IPS-11a (cell line): ENCODE data around the gene GIPC3.
A peak's percentile ranks its signal among the peaks of the same experiment; 100 is the strongest.
"Not testable (repeated sequence)": the region's sequence is repeated elsewhere in the genome, so short reads cannot be mapped to it uniquely, and the experiment has no call there.

Experiments used
- H3K4me3 ChIP-seq: one replicate; pipeline ENCODE4 v1.5.1; 2013; ENCODE audit warnings: low read depth, low read length, control low read depth

Gene GIPC3

GRCh38 chr19:3575949-3576673, 9.2 kb upstream of the GIPC3 start:
- H3K4me3 ChIP-seq, result peak overlapping the region; percentile 51

DNA sequence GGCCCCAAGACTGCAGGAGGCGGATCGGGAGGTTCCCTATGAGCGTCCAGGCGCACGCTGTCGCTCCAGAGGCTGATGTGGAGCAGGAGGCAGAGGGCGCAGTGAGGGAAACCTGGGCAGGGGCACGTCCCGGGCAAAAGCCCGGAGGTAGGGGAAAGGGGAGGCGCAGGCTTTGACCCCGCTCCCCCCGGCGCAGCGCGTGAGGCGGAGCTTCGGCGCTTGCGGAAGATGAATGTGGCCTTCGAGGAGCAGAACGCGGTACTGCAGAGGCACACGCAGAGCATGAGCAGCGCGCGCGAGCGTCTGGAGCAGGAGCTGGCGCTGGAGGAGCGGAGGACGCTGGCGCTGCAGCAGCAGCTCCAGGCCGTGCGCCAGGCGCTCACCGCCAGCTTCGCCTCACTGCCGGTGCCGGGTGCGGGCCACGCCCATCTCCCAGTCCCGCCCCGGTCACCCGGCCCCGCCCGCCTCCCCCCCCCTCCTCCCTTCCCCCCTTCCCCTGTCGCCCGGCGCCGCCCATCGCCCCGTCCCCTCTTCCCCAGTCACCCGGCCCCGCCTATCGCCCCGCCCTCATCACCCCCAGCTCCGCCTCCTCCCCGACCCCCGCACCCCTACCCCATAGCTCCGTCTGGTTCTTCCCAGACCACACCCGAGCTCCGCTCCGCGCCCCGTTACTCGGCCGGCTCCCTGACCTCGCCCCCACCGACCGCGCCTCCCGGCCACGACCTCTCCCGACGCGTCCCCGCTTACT, 8.4 kb upstream of the GIPC3 start:
- peak overlapping the region; percentile 51 for H3K4me3 ChIP-seq

GRCh38 chr19:3577723-3578344, 7.4 kb upstream of the GIPC3 start:
- H3K4me3 ChIP-seq, result peak overlapping the region; percentile 30

- H3K4me3 ChIP-seq, result no peak overlapping the region
Measured at GRCh38 chr19:3578390-3578789, 6.9 kb upstream of the GIPC3 start.

DNA sequence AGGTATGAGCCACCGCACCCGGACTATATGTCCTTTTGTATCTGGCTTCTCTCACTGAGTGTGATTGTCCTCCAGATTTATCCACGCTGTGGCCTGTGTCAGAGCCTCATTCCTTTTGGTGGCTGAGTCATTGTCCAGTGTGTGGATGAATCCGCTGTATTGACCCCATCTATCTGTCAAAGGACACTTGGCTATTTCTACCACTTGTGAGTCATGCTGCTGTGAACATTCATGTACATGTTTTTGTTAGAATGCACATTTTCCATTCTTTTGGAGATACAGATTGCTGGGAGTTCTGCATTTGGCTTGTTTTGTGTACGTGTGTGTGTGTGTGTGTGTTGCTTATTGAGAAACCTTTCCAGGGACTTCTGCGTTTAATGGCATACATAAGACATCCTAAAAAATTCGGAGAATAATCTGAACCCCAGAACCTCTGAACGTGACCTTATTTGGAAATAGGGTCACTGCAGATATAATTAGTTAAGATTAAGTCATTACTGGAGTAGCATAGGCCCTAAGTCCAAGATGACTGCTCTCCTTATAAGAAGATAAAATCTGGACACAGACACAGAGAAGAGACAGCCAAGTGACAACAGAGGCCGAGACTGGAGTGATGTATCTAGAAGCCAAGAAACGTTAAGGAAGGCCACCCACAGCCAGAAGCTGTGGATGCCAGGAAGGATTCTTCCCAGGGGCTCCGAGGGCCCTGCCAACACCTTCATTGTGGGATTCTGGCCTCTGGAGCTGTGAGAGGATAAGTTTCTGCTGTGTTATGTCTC, 4.9 kb upstream of the GIPC3 start:
- no peak overlapping the region for H3K4me3 ChIP-seq

DNA sequence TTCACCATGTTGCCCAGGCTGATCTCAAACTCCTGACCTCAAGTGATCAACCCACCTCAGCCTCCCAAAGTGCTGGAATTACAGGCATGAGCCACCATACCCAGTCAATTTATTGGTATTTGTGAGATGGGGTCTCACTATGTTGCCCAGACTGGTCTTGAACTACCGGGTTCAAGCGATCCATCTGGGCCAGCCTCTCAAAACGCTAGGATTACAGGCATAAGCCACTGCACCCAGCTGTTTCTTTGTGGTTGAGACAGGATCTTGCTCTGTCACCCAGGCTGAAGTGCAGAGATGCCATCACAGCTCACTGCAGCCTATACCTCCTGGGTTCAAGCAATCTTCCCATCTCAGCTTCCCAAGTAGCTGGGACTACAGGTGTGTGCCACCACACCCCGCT, 3.5 kb upstream of the GIPC3 start:
- not testable (repeated sequence) for H3K4me3 ChIP-seq

GRCh38 chr19:3584036-3584802, 1.1 kb upstream of the GIPC3 start:
- not testable (repeated sequence) for H3K4me3 ChIP-seq

- no peak overlapping the region for H3K4me3 ChIP-seq
Measured at GRCh38 chr19:3586127-3586626, 899 bp downstream of the GIPC3 start.

- no peak overlapping the region for H3K4me3 ChIP-seq
Measured at GRCh38 chr19:3586707-3587346, 1.5 kb downstream of the GIPC3 start.

DNA sequence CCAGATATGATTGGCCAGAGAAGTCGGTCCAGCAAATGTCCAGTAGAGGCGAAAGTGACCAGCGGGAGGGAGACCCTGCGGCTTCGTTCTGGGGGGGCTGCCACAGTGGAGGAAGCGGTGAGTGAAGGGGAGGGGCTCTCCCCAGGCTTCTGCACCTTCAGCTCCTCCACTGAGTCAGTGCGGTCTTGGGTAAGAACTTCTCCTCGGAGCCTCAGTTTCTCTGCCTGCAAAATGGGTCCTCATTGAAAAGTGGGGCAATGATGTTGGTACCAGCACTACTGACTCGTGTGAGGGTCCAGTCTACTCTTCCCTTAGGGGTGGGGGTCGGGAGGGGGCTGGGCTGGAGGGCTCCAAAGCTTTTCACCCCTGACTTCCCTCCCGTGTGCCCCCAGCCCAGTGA, 4.2 kb downstream of the GIPC3 start:
- no peak overlapping the region for H3K4me3 ChIP-seq

DNA sequence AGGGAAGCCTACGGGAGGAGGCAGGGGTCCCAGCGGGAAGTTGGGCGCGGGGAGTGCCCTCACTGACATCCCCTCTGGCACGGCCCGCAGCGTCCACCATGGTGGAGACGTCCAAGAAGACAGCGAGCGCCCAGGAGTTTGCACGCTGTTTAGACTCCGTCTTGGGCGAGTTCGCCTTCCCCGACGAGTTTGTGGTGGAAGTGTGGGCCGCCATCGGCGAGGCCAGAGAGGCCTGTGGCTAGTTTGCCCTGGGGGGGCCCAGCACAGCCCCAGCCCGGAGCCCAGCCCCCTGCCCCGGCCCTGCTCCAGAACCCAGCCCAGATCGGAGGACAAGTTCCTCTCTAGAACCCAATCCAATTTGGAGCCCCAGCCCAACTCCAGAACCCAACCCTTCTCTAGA, 4.7 kb downstream of the GIPC3 start:
- H3K4me3 ChIP-seq, result no peak overlapping the region

- H3K4me3 ChIP-seq, result no peak overlapping the region
Measured at GRCh38 chr19:3590991-3591659, 5.8 kb downstream of the GIPC3 start.

DNA sequence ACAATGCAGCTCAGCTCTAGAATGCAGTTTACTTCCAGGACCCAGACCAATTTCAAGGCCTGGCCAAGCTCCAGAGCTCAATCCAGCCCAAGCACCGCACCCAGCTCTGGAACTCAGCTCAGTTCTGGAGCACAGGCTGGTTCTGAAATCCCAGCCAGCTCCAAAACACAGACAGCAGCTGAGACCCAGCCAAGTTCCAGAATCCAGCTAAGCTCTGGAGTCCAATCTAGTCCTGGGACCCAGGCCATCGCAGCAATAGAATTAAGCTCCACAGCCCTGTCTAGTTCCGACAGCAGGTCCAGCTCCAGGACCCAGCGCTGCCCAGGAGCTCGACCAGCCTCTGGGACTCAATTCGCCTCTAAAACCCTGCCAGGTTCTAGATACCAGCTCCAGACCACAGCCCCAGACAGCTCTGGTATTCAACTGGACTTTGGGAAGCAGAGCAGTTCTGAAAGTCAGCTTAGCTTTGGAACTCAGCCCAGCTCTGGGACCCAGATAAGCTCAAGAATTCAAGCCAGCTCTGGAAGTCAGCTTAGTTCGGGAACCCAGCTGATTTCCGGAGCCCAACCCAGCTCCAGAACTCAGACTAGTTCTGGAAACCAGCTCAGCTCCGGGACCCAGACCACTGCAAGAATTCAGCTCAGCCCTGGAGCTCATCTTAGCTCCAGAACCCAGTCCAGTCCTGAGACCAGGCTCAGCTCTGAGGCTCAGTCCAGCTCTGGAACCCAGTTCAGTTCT, 6.8 kb downstream of the GIPC3 start:
- H3K4me3 ChIP-seq, result no peak overlapping the region

DNA sequence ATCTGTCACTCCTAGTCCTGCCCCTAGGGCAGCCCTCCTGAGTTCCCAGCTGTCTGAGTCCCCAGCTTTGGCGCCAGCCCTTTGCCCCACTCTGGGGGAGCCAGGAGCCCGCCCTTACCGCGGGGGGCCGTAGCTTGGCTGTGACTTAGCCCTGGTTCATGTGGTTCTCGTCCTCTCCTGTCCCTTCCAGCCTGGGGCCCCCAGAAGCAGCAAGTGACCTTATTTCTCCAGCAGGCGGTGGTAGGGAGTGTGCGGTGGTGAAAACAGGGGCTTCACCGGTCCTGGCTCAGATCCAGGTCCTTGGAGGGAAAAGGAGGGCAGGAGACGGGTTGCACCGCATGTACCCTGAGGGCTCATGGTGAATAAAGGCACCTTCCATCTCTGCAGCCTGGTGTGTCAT, 7.9 kb downstream of the GIPC3 start:
- no peak overlapping the region for H3K4me3 ChIP-seq

DNA sequence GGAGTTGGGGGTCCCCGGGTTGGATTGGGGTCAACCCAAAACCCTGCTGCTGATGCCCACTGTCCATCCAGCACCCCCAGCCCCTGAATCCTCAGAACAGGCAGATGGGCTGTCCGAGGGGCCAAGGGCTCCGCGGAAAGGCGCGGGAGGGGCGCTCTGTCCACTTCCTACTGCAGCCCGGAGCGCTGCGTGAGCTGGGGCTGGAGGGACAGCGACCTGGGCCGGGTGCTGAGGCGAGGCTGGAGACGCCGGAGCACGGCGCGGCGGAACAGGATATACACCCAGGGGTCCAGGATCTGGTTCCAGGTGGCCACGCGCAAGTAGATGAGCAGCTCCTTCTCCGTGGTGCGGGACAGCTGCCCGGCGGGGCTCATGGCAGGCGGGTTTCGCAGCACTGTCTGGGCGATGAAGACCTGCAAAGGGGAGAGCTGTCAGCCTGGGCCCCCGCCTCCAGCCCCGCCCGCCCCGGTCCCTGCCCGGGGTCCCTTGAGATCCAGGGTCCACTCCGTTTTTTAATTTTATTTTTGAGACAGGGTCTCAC, 10.3 kb downstream of the GIPC3 start:
- no peak overlapping the region for H3K4me3 ChIP-seq

DNA sequence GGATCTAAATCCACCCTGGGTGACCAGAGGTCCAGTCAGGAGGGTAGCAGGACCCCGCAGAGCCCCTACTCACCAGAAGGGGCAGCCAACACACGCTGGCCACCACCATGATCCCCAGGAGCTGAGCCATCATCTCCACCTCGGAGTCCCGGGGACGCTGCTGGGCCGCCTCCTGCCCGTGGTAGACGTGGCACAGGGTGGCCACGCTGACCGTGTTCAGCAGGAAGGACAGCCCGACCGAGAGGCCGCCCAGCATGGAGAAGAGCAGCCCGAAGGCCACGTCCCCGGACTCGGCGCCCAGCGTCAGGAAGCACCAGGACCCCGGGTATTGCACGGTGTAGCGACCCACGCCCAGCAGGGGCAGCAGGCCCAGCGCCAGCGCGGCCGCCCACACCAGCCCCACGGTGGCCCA, 14.5 kb downstream of the GIPC3 start:
- H3K4me3 ChIP-seq, result no peak overlapping the region

GRCh38 chr19:3601021-3601420, 15.7 kb downstream of the GIPC3 start:
- H3K4me3 ChIP-seq, result no peak overlapping the region

DNA sequence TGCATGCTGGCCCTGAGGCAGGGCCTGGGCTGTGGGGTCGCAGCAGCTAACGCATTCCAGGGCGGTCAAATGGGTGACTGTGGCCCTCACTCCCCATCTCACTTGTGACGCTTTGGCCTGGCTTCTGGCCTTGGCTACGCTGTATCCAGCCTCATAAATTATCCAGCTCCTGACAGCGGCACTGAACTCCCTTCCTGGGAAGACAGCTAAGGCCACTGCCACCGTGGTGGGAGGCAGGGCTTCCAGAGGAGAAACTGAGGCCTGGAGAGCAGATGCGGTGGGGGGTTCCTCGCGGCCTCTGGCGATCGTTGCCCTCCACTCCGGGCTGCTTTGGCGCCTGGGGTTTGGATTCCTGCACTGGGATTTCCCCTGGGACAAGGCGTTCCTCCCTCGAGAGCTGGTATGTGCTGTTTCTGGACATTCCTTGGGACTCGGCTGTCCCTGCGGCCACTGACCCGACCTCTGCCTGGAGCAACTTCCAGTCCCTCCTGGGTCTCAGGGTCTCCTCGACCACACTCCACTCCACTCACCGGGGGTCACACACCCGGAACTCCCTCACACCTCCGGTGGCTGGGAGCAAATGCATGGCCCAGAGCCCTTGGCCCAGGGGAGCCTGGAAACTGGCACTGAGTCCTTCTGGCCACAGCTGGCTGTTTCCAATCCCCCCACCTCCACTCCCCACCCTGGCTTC, 18.0 kb downstream of the GIPC3 start:
- no peak overlapping the region for H3K4me3 ChIP-seq
